Measurements from ENCODE around the gene HES7. TPM values are rescaled to one million over a fixed set of nuclear protein-coding genes. Genes with fewer than 3 reads are reported as not detected.

Gene HES7
- total and polyA plus RNA-seq, 2 experiments from 2014 or later: not detected

- peak overlapping the region; percentile 85 for H2AFZ ChIP-seq
- peak overlapping the region; percentile 51 for H3K9ac ChIP-seq
- H3K9me2 ChIP-seq (ENCODE audit: insufficient read depth): no peaks in the 10 kb centered on the region
- no peak overlapping the region for H3K27ac ChIP-seq
- peaks cover 31% of the 10 kb centered on the region for H3F3A ChIP-seq (ENCODE audit: insufficient read depth)
- H4K20me1 ChIP-seq (ENCODE audit: insufficient read depth): no peaks in the 10 kb centered on the region
- 2% methylated on average over 18 to 29 of the region's 29 CpGs for WGBS, 2 experiments (ENCODE audit: low coverage in 1 of 2, low lambda C conversion rate in 2 of 2, missing lambda C conversion rate in 2 of 2)
- no peaks in the 10 kb centered on the region for H3K79me2 ChIP-seq (ENCODE audit: insufficient read depth)
- TF ChIP-seq EZH2phosphoT487 (IDR thresholded peaks at IDR 0.05; ENCODE audit: insufficient read depth, low read depth) (no peak), EZH2 (IDR thresholded peaks at IDR 0.05; ENCODE audit: insufficient read depth, poor library complexity, severe bottlenecking) (no peak)
- peaks cover 30% of the 10 kb centered on the region for H3K4me1 ChIP-seq (ENCODE audit: insufficient read depth)
- H3K4me2 ChIP-seq (ENCODE audit: unreplicated experiment): peak overlapping the region; percentile 96
- DNase-seq: peak; percentile 72
- H3K36me3 ChIP-seq (ENCODE audit: low read depth): no peaks in the 10 kb centered on the region
- in situ Hi-C loops (cut with MboI): no loop called here
- no peaks in the 10 kb centered on the region for H3K9me3 ChIP-seq (ENCODE audit: low read depth)
- H3K4me3 ChIP-seq: peak overlapping the region; percentile 75
- no peaks in the 10 kb centered on the region for H3K27me3 ChIP-seq (replicated peaks; ENCODE audit: insufficient read depth)
Observed at GRCh38 chr17:8122422-8122923, 1.4 kb downstream of the HES7 start.

GRCh38 chr17:8121681-8122421 lies 2.1 kb downstream of the HES7 start:
- TF ChIP-seq EZH2phosphoT487 (IDR thresholded peaks at IDR 0.05; ENCODE audit: insufficient read depth, low read depth) (no peak), EZH2 (IDR thresholded peaks at IDR 0.05; ENCODE audit: insufficient read depth, poor library complexity, severe bottlenecking) (no peak)
- peaks cover 30% of the 10 kb centered on the region for H3K4me1 ChIP-seq (ENCODE audit: insufficient read depth)
- H3K27ac ChIP-seq: no peak overlapping the region
- H3K4me2 ChIP-seq (ENCODE audit: unreplicated experiment): peak overlapping the region; percentile 96
- peak overlapping the region; percentile 85 for H2AFZ ChIP-seq
- peak overlapping the region; percentile 75 for H3K4me3 ChIP-seq
- no peaks in the 10 kb centered on the region for H3K9me2 ChIP-seq (ENCODE audit: insufficient read depth)
- H3F3A ChIP-seq (ENCODE audit: insufficient read depth): peaks cover 25% of the 10 kb centered on the region
- H3K9me3 ChIP-seq (ENCODE audit: low read depth): no peaks in the 10 kb centered on the region
- no peaks in the 10 kb centered on the region for H4K20me1 ChIP-seq (ENCODE audit: insufficient read depth)
- 1 to 2% methylated on average over 43 to 73 of the region's 76 CpGs for WGBS, 2 experiments (ENCODE audit: low coverage in 1 of 2, low lambda C conversion rate in 2 of 2, missing lambda C conversion rate in 2 of 2)
- H3K9ac ChIP-seq: peak overlapping the region; percentile 51
- H3K36me3 ChIP-seq (ENCODE audit: low read depth): no peaks in the 10 kb centered on the region
- in situ Hi-C loops (cut with MboI): no loop called here
- DNase-seq: peak; percentile 72
- H3K27me3 ChIP-seq (replicated peaks; ENCODE audit: insufficient read depth): no peaks in the 10 kb centered on the region
- H3K79me2 ChIP-seq (ENCODE audit: insufficient read depth): no peaks in the 10 kb centered on the region

- Histone ChIP-seq H3K4me1 (ENCODE audit: insufficient read depth) (peaks cover 30% of the 10 kb centered on the region), H3K36me3 (ENCODE audit: low read depth) (no peaks in the 10 kb centered on the region), H3K4me3 (peak overlapping the region; percentile 75), H3K27me3 (replicated peaks; ENCODE audit: insufficient read depth) (no peaks in the 10 kb centered on the region), H2AFZ (peak overlapping the region; percentile 85; the same call in 1 of the 2 replicates), H4K20me1 (ENCODE audit: insufficient read depth) (no peaks in the 10 kb centered on the region), H3K79me2 (ENCODE audit: insufficient read depth) (no peaks in the 10 kb centered on the region), H3K9me2 (ENCODE audit: insufficient read depth) (no peaks in the 10 kb centered on the region), H3F3A (ENCODE audit: insufficient read depth) (peaks cover 23% of the 10 kb centered on the region), H3K27ac (no peak overlapping the region), H3K9ac (no peak overlapping the region), H3K9me3 (ENCODE audit: low read depth) (no peaks in the 10 kb centered on the region), H3K4me2 (ENCODE audit: unreplicated experiment) (peak overlapping the region; percentile 96)
- no peak for TF ChIP-seq EZH2phosphoT487 (IDR thresholded peaks at IDR 0.05; ENCODE audit: insufficient read depth, low read depth)
- TF ChIP-seq EZH2 (IDR thresholded peaks at IDR 0.05; ENCODE audit: insufficient read depth, poor library complexity, severe bottlenecking): no peak
- no peak for DNase-seq
- in situ Hi-C loops (cut with MboI): no loop called here
- 1 to 4% methylated on average over 4 to 21 of the region's 25 CpGs for WGBS, 2 experiments (ENCODE audit: low coverage in 1 of 2, low lambda C conversion rate in 2 of 2, missing lambda C conversion rate in 2 of 2)
Observed at GRCh38 chr17:8121407-8121680, 2.6 kb downstream of the HES7 start.

- no peak for TF ChIP-seq EZH2 (IDR thresholded peaks at IDR 0.05; ENCODE audit: insufficient read depth, poor library complexity, severe bottlenecking)
- TF ChIP-seq EZH2phosphoT487 (IDR thresholded peaks at IDR 0.05; ENCODE audit: insufficient read depth, low read depth): no peak
- Histone ChIP-seq H3F3A (ENCODE audit: insufficient read depth) (peaks cover 19% of the 10 kb centered on the region), H3K4me1 (ENCODE audit: insufficient read depth) (peaks cover 27% of the 10 kb centered on the region), H3K27me3 (replicated peaks; ENCODE audit: insufficient read depth) (no peaks in the 10 kb centered on the region), H3K9me3 (ENCODE audit: low read depth) (no peaks in the 10 kb centered on the region), H3K79me2 (ENCODE audit: insufficient read depth) (no peaks in the 10 kb centered on the region), H3K9me2 (ENCODE audit: insufficient read depth) (no peaks in the 10 kb centered on the region), H2AFZ (peak overlapping the region; percentile 51; the same call in 1 of the 2 replicates), H3K36me3 (ENCODE audit: low read depth) (no peaks in the 10 kb centered on the region), H3K27ac (peak overlapping the region; percentile 40), H3K4me3 (peak overlapping the region; percentile 75), H3K4me2 (ENCODE audit: unreplicated experiment) (peak overlapping the region; percentile 96), H4K20me1 (ENCODE audit: insufficient read depth) (no peaks in the 10 kb centered on the region), H3K9ac (peak overlapping the region; percentile 54)
- DNase-seq: peak; percentile 83
- WGBS, 2 experiments (ENCODE audit: low coverage in 1 of 2, low lambda C conversion rate in 2 of 2, missing lambda C conversion rate in 2 of 2): 1 to 2% methylated on average over 40 of the region's 40 CpGs
- in situ Hi-C loops (cut with MboI): no loop called here
Observed at GRCh38 chr17:8120520-8121406, 3.1 kb downstream of the HES7 start.

Measured in GM23248 (cell line).